Measurements from ENCODE around the gene UGT1A9.

GRCh38 chr2:233702238-233702637 is 30.5 kb downstream of the UGT1A9 start:
- TF ChIP-seq REST (IDR thresholded peaks at IDR 0.05; ENCODE audit: insufficient read depth in 1 of 2, low read depth in 2 of 2, low read length in 2 of 2) (no peak), POLR2AphosphoS5 (IDR thresholded peaks at IDR 0.05; ENCODE audit: low read depth, low read length) (no peak), TAF1 (IDR thresholded peaks at IDR 0.05; ENCODE audit: borderline replicate concordance, insufficient read depth, low read length) (no peak)
